ENCODE data around the gene PACS1.
"Not testable (repeated sequence)": the region's sequence is repeated elsewhere in the genome, so short reads cannot be mapped to it uniquely, and the experiment has no call there.

PACS1 gene

DNA sequence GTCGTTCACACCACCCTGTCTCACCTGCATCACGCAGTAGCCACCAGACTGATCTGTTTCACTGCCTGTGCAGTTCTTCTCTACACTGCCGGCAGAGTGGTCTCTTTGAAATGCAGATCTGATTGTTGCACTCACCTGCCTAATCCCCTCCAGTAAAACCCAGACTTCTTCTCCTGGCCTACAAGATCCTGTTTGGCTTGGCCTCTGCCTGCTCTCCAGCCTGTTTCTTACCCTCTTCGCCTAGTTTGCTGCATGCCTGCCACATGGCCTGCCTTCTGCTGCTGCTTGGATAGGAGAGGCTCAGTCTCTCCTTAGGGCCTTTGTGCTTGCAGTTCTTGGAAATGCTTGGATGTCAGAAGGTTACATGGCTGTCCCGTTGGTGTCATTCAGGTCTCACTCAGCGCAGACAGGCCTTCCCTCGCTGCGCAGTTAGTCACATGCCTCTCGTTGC lies 42.0 kb downstream of the PACS1 start:
- Histone ChIP-seq H3K27me3 (ENCODE audit: control insufficient read depth in 1 of 2, insufficient read depth in 2 of 2, low read length in 2 of 2) (no peaks in the 10 kb centered on the region), H3K36me3 (ENCODE audit: control insufficient read depth in 2 of 2, insufficient read depth in 2 of 2, low read length in 2 of 2) (no peaks in the 10 kb centered on the region), H3K4me3 (ENCODE audit: low read length in 2 of 2) (no peak overlapping the region), H3K4me1 (ENCODE audit: control insufficient read depth, insufficient read depth, low read length) (peaks cover 8% of the 10 kb centered on the region), H3K27ac (ENCODE audit: low read length) (no peak overlapping the region), H3K9me3 (ENCODE audit: control insufficient read depth in 2 of 2, low read length in 2 of 2) (no peaks in the 10 kb centered on the region), H3K9ac (ENCODE audit: low read length in 2 of 2) (no peak overlapping the region)

DNA sequence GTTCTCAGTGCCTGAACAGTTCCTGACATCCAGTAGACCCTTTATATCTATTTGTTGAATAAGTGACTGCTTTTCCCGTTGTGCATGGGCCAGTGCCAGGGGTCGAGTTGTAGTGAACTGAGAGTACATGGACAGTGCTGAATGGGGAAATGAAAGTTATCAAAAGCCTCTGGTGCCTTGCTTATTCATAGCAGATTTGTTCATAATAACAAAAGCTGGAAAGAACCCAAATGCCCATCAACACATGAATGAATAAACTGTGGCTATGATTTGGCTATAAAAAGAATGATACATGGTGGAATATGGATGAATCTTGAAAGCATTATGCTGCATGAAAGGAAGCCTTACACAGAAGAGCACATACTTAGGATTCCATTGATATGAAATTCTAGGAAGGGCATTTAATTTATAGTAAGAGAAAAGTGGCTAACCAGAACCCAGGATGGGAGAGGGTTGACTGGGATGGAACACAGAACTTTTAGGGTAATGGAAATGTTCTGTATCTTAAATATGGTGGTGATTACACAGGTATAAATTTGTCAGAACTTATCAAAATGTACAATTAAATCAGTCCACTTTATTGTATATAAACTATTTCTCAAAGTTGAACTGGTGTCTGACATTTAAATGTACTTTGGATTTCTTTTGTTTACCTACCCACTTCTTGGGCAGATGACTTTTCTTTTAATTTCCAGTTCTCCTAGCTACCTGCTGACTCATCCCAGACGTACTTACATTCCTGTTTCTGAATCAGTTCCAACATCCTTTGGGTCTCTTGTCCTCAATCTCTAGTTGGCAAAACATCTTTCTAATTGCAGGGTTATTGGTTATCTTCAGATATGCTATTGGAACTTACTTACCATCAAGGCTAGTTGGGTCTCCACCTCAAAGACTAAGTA lies 42.8 kb downstream of the PACS1 start:
- Histone ChIP-seq H3K9ac (ENCODE audit: low read length in 2 of 2) (no peak overlapping the region), H3K4me1 (ENCODE audit: control insufficient read depth, insufficient read depth, low read length) (peaks cover 8% of the 10 kb centered on the region), H3K27me3 (ENCODE audit: control insufficient read depth in 1 of 2, insufficient read depth in 2 of 2, low read length in 2 of 2) (no peaks in the 10 kb centered on the region), H3K4me3 (ENCODE audit: low read length in 2 of 2) (no peak overlapping the region), H3K36me3 (ENCODE audit: control insufficient read depth in 2 of 2, insufficient read depth in 2 of 2, low read length in 2 of 2) (no peaks in the 10 kb centered on the region), H3K27ac (ENCODE audit: low read length) (no peak overlapping the region), H3K9me3 (ENCODE audit: control insufficient read depth in 2 of 2, low read length in 2 of 2) (no peaks in the 10 kb centered on the region)

DNA sequence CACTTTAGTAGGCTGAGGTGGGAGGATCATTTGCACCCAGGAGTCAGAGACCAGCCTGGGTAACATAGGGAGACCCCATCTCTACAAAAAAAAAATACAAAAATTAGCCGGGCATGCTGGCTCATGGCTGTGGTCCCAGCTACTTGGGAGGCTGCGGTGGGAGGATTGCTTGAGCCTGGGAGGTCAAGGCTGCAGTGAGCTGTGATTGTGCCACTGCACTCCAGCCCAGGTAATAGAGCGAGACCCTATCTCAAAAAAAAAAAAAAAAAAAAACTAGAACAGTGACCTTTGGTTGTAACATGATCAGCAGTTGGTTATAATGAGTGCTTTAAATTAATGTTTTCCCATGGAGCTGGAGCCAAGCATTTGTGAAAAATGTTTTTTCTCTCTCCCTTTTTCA lies 44.9 kb downstream of the PACS1 start:
- not testable (repeated sequence) for H3K9ac ChIP-seq (ENCODE audit: low read length in 2 of 2); H3K36me3 ChIP-seq (ENCODE audit: control insufficient read depth in 2 of 2, insufficient read depth in 2 of 2, low read length in 2 of 2); H3K4me3 ChIP-seq (ENCODE audit: low read length in 2 of 2); H3K4me1 ChIP-seq (ENCODE audit: control insufficient read depth, insufficient read depth, low read length); H3K27me3 ChIP-seq (ENCODE audit: control insufficient read depth in 1 of 2, insufficient read depth in 2 of 2, low read length in 2 of 2); H3K9me3 ChIP-seq (ENCODE audit: control insufficient read depth in 2 of 2, low read length in 2 of 2); H3K27ac ChIP-seq (ENCODE audit: low read length)

DNA sequence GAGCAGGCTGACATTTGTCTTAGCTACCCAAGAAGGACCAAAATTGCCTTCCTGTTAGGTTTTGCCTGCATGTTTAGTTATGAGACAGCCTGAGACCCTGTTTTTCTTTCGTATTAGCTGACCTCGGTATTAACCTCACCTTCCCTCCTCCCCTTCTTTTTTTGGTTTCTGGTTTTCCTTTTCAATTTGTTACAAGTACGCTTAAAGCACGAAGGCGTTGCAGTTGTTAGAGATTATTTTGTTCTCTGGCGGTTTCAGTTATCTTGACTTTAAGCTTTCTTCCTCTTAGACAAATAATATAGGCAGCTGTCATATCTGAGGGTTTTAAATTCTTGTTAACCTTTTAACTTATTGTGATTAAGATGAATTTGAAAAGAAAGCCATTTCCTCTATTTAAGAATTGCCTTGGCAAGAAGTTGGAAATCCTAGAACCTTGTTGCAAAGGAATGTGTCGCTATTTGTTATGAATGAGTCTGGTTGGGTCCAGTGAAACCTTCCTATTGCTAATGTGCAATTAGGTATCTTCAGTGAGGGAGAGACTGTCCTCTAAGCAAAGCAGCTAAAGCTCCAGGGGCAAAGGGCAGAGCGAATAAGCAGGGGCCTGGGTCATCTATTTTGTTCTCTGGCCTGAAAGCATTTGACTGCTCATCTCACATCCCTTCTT lies 45.7 kb downstream of the PACS1 start:
- Histone ChIP-seq H3K4me3 (ENCODE audit: low read length in 2 of 2) (no peak overlapping the region), H3K9me3 (ENCODE audit: control insufficient read depth in 2 of 2, low read length in 2 of 2) (no peaks in the 10 kb centered on the region), H3K27ac (ENCODE audit: low read length) (no peak overlapping the region)

DNA sequence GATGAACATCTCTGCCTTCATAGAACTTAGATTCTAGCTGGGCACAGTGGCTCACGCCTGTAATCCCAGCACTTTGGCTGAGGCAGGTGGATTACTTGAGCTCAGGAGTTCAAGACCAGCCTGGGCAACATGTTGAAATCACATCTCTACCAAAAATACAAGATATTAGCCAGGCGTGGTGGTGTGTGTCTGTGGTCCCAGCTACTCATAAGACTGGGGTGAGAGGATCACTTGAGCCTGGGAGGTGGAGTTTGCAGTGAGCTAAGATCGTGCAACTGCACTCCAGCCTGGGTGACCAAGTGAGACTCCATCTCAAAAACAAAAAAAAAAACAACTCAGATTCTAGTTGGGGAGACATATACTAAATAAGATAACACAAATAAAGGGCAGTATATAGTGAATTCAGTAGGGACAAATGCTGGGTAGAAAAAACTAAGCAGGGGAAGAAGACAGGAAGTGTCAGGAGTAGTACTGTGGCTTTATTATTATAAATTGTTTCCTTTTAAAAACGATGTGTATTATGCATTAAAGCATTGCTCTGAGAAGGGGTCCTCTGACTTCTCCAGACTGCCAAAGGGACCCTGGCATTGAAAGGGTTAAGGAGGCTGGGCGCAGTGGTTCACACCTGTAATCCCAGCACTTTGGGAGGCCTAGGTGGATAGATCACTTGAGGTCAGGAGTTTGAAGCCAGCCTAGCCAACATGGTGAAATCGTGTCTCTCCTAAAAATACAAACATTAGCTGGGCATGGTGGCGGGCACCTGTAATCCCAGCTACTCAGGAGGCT lies 46.7 kb downstream of the PACS1 start:
- no peaks in the 10 kb centered on the region for H3K36me3 ChIP-seq (ENCODE audit: control insufficient read depth in 2 of 2, insufficient read depth in 2 of 2, low read length in 2 of 2)
- no peak overlapping the region for H3K27ac ChIP-seq (ENCODE audit: low read length)
- no peaks in the 10 kb centered on the region for H3K9me3 ChIP-seq (ENCODE audit: control insufficient read depth in 2 of 2, low read length in 2 of 2)
- no peaks in the 10 kb centered on the region for H3K27me3 ChIP-seq (ENCODE audit: control insufficient read depth in 1 of 2, insufficient read depth in 2 of 2, low read length in 2 of 2)
- no peak overlapping the region for H3K4me3 ChIP-seq (ENCODE audit: low read length in 2 of 2)
- H3K4me1 ChIP-seq (ENCODE audit: control insufficient read depth, insufficient read depth, low read length): peaks cover 8% of the 10 kb centered on the region
- no peak overlapping the region for H3K9ac ChIP-seq (ENCODE audit: low read length in 2 of 2)

More for the DNA sequence above, 45.7 kb downstream of the PACS1 start:
- H3K36me3 ChIP-seq (ENCODE audit: control insufficient read depth in 2 of 2, insufficient read depth in 2 of 2, low read length in 2 of 2): no peaks in the 10 kb centered on the region
- no peak overlapping the region for H3K9ac ChIP-seq (ENCODE audit: low read length in 2 of 2)
- H3K4me1 ChIP-seq (ENCODE audit: control insufficient read depth, insufficient read depth, low read length): peaks cover 8% of the 10 kb centered on the region
- no peaks in the 10 kb centered on the region for H3K27me3 ChIP-seq (ENCODE audit: control insufficient read depth in 1 of 2, insufficient read depth in 2 of 2, low read length in 2 of 2)

DNA sequence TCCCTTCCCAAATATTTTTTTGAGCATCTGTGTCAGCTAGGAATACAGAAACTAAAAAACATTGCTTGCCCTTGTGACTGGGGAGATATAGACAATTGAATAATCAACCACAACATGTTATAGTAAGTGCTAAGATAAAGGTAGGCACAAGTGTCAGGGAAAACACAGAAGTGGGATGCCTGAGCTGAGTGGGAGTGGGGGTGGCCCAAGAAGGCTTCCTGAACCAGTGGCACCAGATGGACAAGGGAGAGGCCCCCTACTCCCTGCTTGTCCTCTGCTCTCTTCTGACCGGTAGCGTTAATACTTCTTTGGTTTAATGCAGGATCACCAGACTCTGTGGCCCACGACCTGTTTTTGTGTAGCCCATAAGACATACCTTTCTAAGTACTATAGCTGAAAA lies 48.8 kb downstream of the PACS1 start:
- no peaks in the 10 kb centered on the region for H3K27me3 ChIP-seq (ENCODE audit: control insufficient read depth in 1 of 2, insufficient read depth in 2 of 2, low read length in 2 of 2)
- no peak overlapping the region for H3K4me3 ChIP-seq (ENCODE audit: low read length in 2 of 2)
- no peaks in the 10 kb centered on the region for H3K9me3 ChIP-seq (ENCODE audit: control insufficient read depth in 2 of 2, low read length in 2 of 2)
- H3K36me3 ChIP-seq (ENCODE audit: control insufficient read depth in 2 of 2, insufficient read depth in 2 of 2, low read length in 2 of 2): no peaks in the 10 kb centered on the region
- no peak overlapping the region for H3K27ac ChIP-seq (ENCODE audit: low read length)
- H3K4me1 ChIP-seq (ENCODE audit: control insufficient read depth, insufficient read depth, low read length): no peaks in the 10 kb centered on the region
- H3K9ac ChIP-seq (ENCODE audit: low read length in 2 of 2): peak overlapping the region in 1 of 2 donors; percentile 5

DNA sequence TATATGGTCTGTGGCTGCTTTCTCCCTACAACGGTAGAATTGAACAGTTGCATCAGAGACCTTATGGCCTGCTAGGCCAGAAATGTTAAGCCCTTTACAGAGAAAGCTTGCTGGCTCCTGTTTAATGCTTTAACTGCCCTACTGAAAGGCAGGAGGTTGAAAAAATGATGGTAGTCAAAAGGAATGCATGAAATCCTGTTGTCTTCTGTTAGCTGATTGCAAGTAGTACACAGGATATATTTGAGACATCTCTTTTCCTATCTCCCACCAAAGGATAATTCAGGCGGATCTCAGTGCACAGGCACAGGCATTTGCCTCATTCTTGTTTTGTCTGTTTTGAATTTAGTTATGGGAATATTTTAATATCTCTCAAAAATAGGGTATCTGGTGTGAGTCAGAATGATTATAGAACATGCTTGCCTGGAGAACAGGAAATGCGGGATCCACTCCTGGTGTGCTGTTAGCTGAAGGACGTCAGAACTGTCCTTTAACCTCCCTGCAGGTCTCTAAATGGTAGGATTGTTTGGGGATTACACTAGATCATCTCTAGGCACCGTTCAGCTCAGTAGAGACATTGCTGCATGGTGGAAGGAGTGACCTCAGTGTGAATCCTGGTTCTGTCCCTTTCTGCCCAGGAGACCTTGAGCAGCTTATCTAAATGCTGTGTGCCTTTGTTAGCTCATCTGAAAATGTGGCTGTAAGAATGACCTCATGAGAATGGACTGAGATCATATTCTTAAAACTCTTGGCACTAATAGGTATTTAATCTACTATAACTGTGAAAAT lies 49.5 kb downstream of the PACS1 start:
- H3K4me3 ChIP-seq (ENCODE audit: low read length in 2 of 2): no peak overlapping the region
- H3K4me1 ChIP-seq (ENCODE audit: control insufficient read depth, insufficient read depth, low read length): no peaks in the 10 kb centered on the region
- H3K9ac ChIP-seq (ENCODE audit: low read length in 2 of 2): peak overlapping the region in 1 of 2 donors; percentile 5
- no peaks in the 10 kb centered on the region for H3K36me3 ChIP-seq (ENCODE audit: control insufficient read depth in 2 of 2, insufficient read depth in 2 of 2, low read length in 2 of 2)
- H3K27me3 ChIP-seq (ENCODE audit: control insufficient read depth in 1 of 2, insufficient read depth in 2 of 2, low read length in 2 of 2): no peaks in the 10 kb centered on the region
- H3K9me3 ChIP-seq (ENCODE audit: control insufficient read depth in 2 of 2, low read length in 2 of 2): no peaks in the 10 kb centered on the region
- no peak overlapping the region for H3K27ac ChIP-seq (ENCODE audit: low read length)

DNA sequence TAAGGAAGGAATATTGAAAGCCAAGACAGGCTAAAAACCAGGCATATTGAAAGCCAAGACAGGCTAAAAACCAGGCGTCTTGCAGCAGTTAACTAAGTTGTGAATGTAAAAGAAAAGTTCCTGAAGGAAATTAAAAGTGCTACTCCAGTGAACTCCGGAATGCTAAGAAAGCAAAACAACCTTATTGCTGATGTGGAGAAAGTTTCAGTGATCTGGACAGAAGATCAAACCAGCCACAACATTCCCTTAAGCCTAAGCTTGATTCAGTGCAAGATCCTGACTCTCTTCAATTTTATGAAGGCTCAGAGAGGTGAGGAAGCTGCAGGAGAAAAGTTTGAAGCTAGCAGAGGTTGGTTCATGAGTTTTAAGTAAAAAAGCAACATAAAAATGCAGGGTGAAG lies 51.4 kb downstream of the PACS1 start:
- no peak overlapping the region for H3K4me3 ChIP-seq (ENCODE audit: low read length in 2 of 2)
- H3K27ac ChIP-seq (ENCODE audit: low read length): no peak overlapping the region
- H3K36me3 ChIP-seq (ENCODE audit: control insufficient read depth in 2 of 2, insufficient read depth in 2 of 2, low read length in 2 of 2): no peaks in the 10 kb centered on the region

DNA sequence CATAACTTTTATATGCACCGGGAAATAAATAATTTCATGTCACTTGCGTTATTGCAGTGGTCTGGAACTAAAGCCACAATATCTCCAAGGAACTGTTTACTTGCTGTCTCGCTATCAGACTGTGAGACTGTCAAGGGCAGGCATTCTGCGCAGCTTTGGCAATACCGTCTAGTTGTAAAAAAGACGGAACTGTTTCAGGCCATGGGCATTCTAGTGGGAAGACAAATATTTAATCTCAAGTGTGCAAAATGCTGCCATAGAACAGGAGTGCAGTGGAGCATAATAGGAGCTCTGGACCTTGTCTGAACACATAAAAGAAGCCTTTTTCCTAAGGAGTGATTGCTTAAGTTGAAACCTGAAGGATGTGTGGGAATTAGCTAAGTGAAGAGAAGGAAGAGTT lies 53.8 kb downstream of the PACS1 start:
- no peaks in the 10 kb centered on the region for H3K36me3 ChIP-seq (ENCODE audit: control insufficient read depth in 2 of 2, insufficient read depth in 2 of 2, low read length in 2 of 2)
- no peak overlapping the region for H3K4me3 ChIP-seq (ENCODE audit: low read length in 2 of 2)
- no peak overlapping the region for H3K27ac ChIP-seq (ENCODE audit: low read length)
- no peaks in the 10 kb centered on the region for H3K9me3 ChIP-seq (ENCODE audit: control insufficient read depth in 2 of 2, low read length in 2 of 2)
- no peaks in the 10 kb centered on the region for H3K27me3 ChIP-seq (ENCODE audit: control insufficient read depth in 1 of 2, insufficient read depth in 2 of 2, low read length in 2 of 2)
- H3K4me1 ChIP-seq (ENCODE audit: control insufficient read depth, insufficient read depth, low read length): peaks cover 10% of the 10 kb centered on the region
- H3K9ac ChIP-seq (ENCODE audit: low read length in 2 of 2): no peak overlapping the region

More for the DNA sequence above, 51.4 kb downstream of the PACS1 start:
- no peaks in the 10 kb centered on the region for H3K9me3 ChIP-seq (ENCODE audit: control insufficient read depth in 2 of 2, low read length in 2 of 2)
- H3K4me1 ChIP-seq (ENCODE audit: control insufficient read depth, insufficient read depth, low read length): no peaks in the 10 kb centered on the region
- no peaks in the 10 kb centered on the region for H3K27me3 ChIP-seq (ENCODE audit: control insufficient read depth in 1 of 2, insufficient read depth in 2 of 2, low read length in 2 of 2)
- H3K9ac ChIP-seq (ENCODE audit: low read length in 2 of 2): no peak overlapping the region

DNA sequence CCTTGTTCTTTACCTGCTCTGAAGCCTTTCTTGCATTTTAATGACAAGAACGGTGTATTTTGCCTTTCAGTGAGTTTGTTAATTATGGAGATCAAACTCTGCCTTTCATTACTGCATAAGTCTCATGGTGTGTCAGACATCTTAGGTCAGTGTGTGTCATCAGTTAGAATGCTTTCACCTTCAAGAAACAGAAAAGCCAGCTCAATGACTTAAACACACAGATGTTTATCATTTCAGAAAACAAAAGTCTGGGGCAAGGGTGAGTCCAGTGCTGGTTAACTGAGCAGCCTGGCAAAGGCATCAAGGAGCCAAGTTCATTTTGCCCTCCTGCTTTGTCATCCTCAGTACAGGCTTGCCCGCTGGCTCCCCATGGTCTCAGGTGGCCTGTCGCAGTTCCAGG lies 54.5 kb downstream of the PACS1 start:
- no peak overlapping the region for H3K27ac ChIP-seq (ENCODE audit: low read length)

More for the DNA sequence above, 54.5 kb downstream of the PACS1 start:
- no peaks in the 10 kb centered on the region for H3K36me3 ChIP-seq (ENCODE audit: control insufficient read depth in 2 of 2, insufficient read depth in 2 of 2, low read length in 2 of 2)
- H3K27me3 ChIP-seq (ENCODE audit: control insufficient read depth in 1 of 2, insufficient read depth in 2 of 2, low read length in 2 of 2): no peaks in the 10 kb centered on the region
- H3K9me3 ChIP-seq (ENCODE audit: control insufficient read depth in 2 of 2, low read length in 2 of 2): no peaks in the 10 kb centered on the region
- no peak overlapping the region for H3K4me3 ChIP-seq (ENCODE audit: low read length in 2 of 2)
- peaks cover 10% of the 10 kb centered on the region for H3K4me1 ChIP-seq (ENCODE audit: control insufficient read depth, insufficient read depth, low read length)
- no peak overlapping the region for H3K9ac ChIP-seq (ENCODE audit: low read length in 2 of 2)
